HG03565 (cell line): ENCODE measurements around the gene ACP3.

Experiments
- ATAC-seq: cut with Tn5 transposase; IDR thresholded peaks from one replicate; pipeline ENCODE4 v1.9.1; 2021; ENCODE audit warnings: mild to moderate bottlenecking, moderate library complexity; ENCODE audit not compliant: unreplicated experiment

Gene ACP3

GRCh38 chr3:132315851-132316250, 1.4 kb upstream of the ACP3 start:
- ATAC-seq = no peak

GRCh38 chr3:132318451-132318850, 1.2 kb downstream of the ACP3 start:
- no peak for ATAC-seq

GRCh38 chr3:132321304-132321703, 4.1 kb downstream of the ACP3 start:
- no peak for ATAC-seq

- ATAC-seq = no peak
Observed at GRCh38 chr3:132325103-132325606, 7.9 kb downstream of the ACP3 start.

GRCh38 chr3:132325634-132326033, 8.4 kb downstream of the ACP3 start:
- ATAC-seq = no peak

DNA sequence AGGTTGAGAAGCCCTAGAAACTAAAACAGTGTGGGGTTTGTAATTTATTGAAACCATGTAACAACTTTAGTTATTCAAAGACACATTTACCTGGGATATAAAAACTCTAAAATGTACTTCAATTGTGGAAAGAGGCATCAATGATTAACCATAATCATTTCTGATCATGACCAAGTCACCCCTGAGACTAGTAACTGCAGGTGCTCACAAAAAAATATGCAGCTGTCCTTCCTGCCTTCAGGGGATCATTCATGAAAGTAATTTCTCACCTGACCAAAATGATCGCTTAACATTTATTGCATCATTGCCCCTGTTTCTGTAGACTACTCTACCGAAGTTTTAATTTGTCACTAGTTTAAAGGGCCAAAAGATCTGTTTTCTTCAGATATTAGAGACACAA, 9.0 kb downstream of the ACP3 start:
- ATAC-seq = no peak

DNA sequence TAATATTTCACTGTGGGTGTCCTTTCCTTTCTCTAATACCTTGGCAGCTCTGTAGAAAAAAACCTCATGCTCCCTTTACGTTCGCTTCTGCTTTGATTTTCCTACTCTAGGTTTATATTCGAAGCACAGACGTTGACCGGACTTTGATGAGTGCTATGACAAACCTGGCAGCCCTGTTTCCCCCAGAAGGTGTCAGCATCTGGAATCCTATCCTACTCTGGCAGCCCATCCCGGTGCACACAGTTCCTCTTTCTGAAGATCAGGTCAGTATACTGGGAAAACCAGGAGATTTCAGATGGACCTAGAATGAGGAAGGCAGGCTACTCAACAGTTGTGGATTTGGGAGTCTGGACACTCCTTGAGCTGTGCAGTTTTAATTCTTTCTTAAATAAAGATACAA, 14.9 kb downstream of the ACP3 start:
- no peak for ATAC-seq

DNA sequence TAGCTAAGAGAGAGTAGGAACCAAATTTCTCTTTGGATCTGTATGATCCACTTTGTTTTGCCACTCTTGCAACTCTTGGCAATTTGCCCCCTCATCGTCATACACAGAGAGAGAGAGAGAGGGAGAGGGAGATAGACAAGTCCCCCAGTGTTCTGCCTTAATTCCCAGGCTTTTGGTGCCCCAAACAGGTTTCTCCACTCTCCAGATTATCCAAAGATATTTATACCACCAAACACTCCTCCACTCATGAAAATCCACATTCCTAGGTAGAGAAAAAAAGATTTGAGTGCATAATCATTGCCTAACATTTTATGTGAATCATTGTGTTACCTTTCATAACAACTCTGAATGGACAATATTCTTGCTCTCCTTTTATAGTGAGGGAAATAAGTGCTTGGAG, 15.3 kb downstream of the ACP3 start:
- no peak for ATAC-seq

GRCh38 chr3:132341746-132342145, 24.5 kb downstream of the ACP3 start:
- no peak for ATAC-seq

DNA sequence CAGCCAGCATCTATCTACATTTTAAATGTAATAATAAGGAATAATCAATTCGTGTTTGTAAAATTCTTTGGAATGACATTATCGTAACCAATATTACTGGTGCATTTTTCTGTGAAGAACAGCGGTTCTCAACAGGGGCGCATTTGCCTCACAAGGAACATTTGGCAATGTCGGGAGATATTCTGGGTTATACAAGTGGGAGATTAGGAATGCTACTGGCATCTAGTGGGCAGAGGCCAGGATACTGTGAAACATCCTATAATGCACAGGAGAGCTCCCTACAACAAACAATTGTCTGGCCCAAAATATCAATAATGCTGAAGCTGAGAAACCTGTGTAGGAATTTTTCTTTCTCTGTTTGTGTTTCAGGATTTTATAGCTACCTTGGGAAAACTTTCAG, 25.0 kb downstream of the ACP3 start:
- no peak for ATAC-seq

GRCh38 chr3:132342610-132343009, 25.4 kb downstream of the ACP3 start:
- ATAC-seq = no peak

DNA sequence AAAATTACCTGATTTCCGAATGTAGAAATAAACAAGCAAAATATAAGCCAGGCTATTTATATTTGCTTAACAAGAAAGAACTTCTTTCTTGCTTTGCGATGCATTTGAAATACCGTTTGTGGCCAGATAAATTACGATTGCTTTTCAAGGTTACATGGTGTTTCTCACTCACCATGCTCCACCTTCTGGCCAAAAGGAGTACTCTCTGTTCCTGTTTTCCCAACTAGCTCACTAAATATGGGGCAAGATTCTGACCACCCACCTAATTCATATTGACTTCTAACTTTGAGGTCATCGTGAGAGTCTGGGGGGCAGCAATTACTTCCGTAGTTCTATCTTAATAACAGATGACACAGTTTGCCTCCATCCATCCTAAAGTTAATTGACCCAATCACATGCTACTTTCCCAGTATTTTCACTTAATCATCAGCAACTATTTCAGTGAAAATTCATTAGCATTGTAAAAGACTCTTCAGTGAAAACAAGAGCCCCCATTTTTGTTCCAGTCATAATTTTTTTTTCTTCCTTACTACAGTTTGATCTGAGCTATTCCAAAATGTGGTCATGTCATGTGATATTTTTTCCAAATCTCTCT, 25.9 kb downstream of the ACP3 start:
- ATAC-seq = peak; percentile 49

GRCh38 chr3:132344666-132345280, 27.6 kb downstream of the ACP3 start:
- ATAC-seq = no peak

DNA sequence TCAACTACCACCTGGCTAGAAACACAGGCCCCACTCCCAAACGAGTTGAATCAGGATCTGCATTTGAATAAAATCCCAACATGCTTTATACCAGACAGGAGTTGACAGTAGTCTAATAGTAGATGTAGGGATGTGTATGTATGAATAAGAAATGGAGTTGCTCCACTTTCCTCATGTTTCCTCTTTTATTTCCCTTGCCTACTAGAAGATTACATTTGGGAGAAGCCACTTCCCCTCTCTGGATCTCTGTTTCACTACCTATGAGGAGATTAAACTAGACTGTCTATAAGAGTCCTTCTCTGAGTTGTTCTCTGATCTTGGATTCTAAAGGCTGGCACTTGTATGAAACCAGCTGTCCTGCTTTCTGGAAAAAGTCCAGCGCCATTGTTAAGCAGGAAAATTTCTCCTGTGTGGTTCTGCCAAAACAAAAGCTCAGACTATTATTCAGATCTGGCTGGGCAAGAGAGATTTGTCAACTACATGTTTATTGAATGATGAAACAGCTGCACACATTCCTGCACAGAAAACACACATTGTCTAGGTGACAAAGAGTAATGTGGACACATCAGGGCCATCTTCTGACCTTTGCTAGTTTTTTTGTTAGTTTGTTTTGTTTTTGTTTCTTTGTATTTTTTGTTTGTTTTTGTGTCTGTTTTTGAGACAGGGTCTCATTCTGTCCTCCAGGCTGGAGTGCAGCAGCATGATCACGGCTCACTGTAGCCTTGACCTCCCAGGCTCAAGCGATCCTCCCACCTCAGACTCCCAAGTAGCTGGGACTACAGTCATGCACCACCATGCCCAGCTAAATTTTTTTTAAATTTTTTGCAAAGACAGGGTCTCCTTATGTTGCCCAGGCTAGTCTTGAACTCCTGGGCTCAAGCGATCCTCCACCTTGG, 29.9 kb downstream of the ACP3 start:
- no peak for ATAC-seq

DNA sequence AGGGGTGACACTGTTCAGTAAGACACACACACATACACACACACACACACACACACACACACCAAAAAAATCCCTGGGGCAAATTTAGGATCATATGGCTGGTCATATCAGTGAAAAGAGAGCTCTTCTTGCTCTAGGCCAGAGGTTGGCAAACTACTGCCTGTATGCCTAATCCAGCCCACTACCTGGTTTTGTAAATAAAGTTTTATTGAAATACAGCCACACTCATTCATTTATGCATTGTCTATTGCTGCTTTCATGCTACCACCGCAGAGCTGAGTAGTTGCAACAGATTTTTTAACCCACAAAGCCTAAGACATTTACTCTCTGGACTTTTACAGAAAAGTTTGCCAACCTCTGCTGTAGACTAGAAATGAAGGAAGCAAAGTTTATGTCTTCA, 30.6 kb downstream of the ACP3 start:
- ATAC-seq = no peak

- no peak for ATAC-seq
Observed at GRCh38 chr3:132348531-132348930, 31.3 kb downstream of the ACP3 start.

DNA sequence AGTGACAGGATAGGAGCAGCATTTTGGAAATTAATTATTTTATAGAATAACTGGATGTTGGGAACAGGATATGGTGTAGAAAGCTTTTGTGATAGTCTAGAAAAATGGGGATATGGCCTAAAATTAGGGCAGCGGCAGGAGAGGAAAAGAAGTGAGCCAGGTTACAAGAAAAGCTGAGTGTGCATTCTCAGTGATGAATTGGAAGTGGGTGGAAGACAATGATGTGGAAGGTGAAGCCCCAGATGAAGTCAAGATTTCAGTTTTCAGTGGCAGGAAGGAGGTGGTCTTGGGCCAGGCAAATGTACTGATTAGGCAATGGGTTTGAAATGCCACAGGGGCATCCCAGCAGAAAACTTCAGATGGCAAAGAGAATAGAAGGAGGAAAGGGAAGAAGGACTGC, 33.6 kb downstream of the ACP3 start:
- ATAC-seq = no peak

GRCh38 chr3:132351222-132351806, 34.1 kb downstream of the ACP3 start:
- no peak for ATAC-seq

- peak; percentile 82 for ATAC-seq
Observed at GRCh38 chr3:132352556-132353143, 35.4 kb downstream of the ACP3 start.

DNA sequence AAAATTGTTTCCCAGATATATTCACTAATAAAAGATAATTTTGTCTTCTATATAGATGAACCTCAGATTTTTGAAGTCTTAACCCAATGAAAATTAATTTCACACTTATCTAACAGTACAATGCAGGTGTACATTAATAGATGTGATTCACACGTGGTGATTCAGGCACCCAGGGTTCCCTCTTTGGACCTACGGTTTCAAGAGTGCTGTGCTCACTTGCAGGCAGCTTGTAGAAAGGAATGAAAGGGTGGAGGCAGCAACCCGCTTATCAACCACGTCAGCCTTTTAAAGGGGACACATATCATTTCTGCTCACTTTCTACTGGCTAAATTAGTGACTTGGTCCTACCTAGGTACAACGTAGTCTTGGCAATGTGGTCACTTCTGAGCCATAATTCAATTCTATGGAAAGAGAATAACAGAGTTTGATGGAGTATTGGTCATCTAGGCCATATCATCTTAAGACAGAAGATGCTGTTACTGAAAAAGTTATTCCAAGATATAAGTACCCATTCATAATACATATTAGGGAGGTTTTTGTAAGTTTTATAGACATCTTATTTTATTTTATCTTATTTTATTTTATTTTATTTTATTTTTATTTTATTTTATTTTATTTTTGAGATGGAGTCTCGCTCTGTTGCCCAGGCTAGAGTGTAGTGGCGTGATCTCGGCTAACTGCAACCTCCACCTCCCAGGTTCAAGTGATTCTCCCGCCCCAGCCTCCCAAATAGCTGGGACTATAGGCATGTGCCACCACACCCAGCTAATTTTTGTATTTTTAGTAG, 37.9 kb downstream of the ACP3 start:
- no peak for ATAC-seq
